GM18498 (cell line): ENCODE data around the gene CHAF1A.
A peak's percentile ranks its signal among the peaks of the same experiment; 100 is the strongest.

Experiments
- ATAC-seq: cut with Tn5 transposase; IDR thresholded peaks from one replicate; pipeline ENCODE4 v1.9.1; 2021; ENCODE audit warnings: mild to moderate bottlenecking, moderate library complexity; ENCODE audit not compliant: unreplicated experiment

Gene CHAF1A

DNA sequence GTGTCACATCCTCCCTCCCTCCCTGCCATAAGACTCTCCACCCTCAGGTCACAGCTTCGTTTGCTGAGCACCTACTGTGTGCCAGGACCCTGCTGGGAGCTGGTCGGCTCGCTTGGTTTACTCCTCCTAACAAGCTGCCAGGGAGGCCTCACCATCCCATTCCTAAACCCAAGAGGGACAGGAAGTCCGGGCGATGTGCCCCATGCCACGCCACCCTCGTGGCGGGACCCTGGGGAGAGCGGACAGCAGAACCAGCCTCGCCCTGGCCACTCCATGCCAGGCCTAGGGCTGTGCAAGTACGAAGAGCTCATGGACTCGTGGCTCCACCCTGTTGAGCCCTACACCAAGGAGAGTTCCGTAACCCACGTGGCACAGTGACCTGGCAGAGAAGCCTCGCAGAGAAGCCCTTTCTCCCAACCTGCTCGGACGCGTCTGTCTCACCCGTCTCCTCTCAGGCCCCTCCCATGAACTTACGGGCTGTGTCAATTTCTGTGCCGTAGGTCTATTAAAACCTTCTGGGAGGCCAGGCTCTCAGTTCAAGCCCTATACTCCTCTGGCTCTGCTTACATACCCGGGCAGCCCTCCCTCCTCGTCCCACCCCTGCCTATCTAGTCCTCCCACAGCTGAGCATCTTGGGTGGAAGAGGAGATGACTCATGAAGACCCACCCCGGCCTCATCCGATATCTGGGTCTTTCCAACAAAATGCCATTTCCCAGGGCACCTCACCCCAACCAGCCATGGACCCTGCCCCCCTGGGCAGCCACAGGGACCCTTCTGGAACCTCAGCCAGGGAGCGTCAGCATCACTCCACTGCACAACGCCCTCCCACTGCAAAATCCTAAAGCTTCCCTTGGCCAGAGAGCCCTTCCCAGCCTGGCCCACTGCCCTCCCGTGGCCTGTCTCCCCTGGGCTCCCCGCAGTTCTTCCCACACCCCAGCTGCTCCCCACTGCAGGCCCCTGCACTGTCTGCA is 52.6 kb downstream of the CHAF1A start:
- no peak for ATAC-seq

DNA sequence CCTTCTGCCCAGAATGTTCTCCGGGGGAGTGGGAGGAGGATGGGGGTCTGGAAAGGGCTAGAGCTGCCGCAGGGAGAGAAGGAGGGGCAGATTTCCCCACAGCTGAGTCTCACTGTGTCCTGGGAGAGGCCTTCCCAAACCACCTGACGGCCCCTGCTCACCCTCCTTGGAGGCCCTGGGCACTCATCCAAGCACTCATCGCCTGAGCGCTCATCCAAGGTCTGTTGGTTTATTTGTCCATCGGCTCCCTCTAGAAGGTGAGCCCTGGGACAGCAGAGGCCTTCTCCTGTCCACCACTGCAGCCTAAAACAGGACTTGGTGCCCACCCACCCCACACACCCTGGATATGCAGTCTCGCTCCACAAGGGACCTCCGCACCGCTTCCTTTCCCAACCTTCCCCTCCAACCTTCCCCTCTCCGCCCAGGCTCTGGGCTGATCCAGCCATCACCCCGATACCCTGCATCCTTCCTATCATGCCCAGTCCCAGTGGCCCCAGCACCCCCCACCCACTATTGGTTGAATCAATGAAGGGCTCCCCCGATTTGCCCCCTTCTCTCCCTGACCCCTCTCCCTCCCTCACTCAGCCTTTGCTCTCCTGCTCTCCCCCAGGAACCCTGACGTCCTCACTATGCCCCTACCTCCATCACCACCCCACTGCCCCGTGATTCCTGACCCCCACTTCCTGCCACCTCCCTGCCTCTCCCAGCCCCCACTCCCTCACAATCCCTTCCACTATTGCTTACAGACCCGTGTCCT is 53.5 kb downstream of the CHAF1A start:
- no peak for ATAC-seq

- no peak for ATAC-seq
Observed at GRCh38 chr19:4456476-4456842, 54.0 kb downstream of the CHAF1A start.

- ATAC-seq, result peak; percentile 9
Observed at GRCh38 chr19:4456843-4457653, 54.6 kb downstream of the CHAF1A start.

GRCh38 chr19:4457654-4458395 is 55.4 kb downstream of the CHAF1A start, which contains the start of gene UBXN6:
TSS of gene UBXN6 (minus strand) at chr19:4457794. CDS start at chr19:4457697, 97 bp downstream.
- peak; percentile 88 for ATAC-seq

- ATAC-seq, result no peak
Observed at GRCh38 chr19:4464815-4465581, 62.6 kb downstream of the CHAF1A start.

GRCh38 chr19:4467835-4468234 is 65.4 kb downstream of the CHAF1A start:
- no peak for ATAC-seq

- peak; percentile 84 for ATAC-seq
Observed at GRCh38 chr19:4471403-4472173, 69.1 kb downstream of the CHAF1A start.

DNA sequence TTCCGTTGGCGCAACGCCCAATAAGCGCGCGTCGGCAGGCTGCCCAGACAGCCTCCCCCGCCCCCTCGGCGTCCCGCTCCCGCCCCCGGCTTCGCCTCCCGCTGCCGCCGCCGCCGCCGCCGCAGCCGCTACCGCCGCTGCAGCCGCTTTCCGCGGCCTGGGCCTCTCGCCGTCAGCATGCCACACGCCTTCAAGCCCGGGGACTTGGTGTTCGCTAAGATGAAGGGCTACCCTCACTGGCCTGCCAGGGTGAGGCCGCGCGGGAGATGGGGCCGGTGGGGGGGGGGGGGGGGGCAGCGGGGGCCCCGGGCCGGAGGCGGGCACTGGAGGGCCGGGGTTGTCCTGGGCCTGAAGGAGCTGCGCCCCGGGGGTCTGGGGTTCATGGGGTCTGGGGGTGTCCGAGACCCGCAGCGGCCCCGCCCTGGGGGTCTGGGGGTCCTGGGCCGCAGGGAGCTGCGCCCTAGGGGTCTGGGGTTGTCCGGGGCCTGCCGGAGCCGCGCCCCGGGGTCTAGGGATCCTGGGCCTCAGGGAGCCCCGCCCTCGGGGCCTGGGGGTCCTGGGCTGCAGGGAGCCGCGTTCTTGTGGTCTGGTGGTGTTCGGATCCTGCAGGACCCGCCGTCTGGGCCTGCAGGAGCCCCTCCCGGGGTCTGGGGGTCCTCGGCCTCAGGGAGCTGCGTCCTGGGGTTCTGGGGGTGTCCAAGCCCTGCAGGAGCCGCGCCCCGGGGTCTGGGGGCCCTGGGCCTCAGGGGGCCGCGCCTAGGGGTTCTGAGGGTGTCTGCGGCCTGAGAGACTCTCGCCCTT is 69.9 kb downstream of the CHAF1A start, which contains the start of gene HDGFL2:
Gene HDGFL2 (plus strand): TSS at position 124 of the 801 bp plus-strand sequence. CDS start 54 bp downstream, at position 178.
- ATAC-seq, result peak; percentile 6

- no peak for ATAC-seq
Observed at GRCh38 chr19:4473011-4473762, 70.7 kb downstream of the CHAF1A start.

- ATAC-seq, result no peak
Observed at GRCh38 chr19:4473763-4474513, 71.5 kb downstream of the CHAF1A start.

DNA sequence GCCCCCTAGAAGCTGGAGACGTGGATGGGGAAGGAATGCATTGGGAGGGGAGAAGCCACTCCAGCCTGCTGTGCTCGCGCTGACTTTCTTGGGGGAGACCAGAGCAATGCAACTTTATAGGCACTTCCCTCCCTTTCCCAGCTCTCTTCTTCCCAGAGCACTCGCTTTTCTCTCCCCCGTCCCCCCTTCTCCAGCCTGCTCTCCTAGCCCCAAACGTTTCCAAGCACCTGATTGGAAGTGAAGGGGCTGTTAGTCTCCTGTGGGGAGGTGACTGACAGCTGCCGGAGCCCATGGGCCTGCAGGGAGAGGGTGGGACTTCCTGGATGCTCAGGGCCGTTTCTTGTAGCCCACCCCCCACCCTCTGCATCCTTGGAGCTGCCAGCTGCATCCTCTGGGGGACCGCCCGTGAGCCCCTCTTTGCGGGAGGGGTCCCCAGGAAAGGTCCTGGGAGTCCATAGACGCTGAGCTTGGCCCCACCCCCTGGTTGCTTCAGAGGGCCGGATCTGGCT is 72.1 kb downstream of the CHAF1A start:
- ATAC-seq, result no peak

DNA sequence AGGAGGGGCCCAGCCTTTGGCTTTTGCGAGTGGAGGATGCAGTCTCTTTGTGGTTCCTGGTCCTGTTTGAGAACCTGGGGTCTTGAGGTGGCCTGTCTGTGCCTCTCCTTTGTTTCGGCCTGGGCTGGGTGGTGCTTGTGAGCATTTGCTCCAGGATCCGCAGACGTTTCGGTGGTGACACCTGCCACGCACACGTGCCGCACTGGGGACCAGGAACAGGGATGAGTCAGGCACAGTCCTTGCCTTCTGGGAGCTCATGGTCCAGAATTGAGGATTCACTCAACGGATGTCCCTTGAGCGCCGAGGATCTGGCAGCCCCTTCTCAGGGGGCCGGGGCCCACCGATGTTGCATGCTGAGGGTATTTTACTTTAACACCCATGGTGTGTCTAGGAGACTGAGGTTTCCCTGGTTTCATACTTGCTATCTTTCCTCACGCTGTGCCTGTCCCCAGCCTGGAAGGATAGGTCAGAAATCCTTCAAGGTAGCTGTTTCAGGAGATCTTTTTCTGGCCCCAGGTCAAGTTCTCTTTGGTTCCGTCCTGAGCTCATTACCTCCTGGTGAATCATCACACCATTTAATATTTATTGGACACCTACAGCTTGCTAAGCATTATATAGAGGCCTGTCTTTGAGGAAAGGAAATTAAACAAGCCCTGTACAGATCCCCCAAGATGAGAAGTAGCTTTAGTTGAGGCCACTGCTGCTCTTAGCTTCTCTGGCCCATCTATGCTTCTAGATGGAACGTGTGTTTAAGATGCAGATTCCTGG is 74.8 kb downstream of the CHAF1A start:
- no peak for ATAC-seq

DNA sequence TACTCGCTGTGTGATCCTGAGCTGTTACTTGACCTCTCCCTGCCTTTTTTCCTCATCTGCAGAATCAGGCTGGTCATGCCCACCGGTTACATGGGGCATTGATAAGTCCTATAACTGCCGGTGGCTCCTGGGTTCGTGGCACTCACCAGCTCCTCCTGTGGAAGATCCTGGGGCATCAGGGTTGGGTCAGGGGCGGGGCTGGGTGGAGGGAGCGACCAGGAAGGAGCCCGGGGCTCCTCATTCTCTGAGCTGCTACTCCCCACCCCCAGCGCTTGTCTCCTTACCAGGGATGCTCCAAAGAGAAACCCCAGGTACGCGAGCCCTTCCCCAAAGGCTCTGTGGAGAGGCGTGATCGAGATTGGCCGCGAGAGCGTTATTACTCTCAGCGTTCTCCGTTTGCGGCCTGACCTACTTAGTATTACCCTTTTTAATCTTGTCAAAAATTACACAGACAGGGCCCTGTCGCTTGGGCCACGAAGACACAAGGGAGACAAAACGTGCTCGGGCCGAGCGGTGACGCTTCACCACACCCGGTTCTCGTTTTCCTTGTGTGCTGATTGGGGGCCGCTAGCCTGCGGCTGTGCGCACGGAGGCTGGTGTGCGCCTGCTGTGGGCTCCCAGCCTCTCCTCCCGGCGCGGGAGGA is 80.4 kb downstream of the CHAF1A start:
- no peak for ATAC-seq

DNA sequence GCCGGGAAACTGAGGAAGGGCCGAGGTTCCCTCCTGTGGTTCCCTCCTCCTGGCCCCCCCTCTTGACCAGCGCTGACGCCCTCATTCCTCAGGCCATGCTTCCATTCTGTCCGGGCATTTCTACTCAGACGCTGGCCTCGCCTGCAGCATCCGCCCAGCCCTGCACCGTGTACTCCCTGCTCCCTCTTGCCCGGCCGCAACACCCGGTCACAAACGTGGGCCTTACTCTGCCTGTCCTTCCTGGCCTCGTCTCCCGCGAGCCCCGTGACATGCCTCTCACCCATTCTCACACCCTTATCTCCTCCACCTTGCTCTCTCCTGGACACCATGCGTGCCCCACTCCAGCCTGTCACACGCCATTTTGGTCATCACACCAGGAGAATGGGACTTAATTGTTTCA is 80.9 kb downstream of the CHAF1A start:
- ATAC-seq, result no peak
